ENCODE data around the gene CYP51A1.
"Not testable (repeated sequence)": the region's sequence is repeated elsewhere in the genome, so short reads cannot be mapped to it uniquely, and the experiment has no call there.

Gene CYP51A1

GRCh38 chr7:92134271-92135051, at the start of gene CYP51A1:
TSS of gene CYP51A1 (minus strand) at chr7:92134477. CDS start at chr7:92134364, 113 bp downstream.
- Histone ChIP-seq H4K20me1 (peaks cover 19% of the 10 kb centered on the region; the same call in 1 of the 2 replicates), H3K27me3 (no peaks in the 10 kb centered on the region), H3K27ac (peak within 1 kb of the TSS; percentile 91), H3K4me2 (peak within 1 kb of the TSS; percentile 83), H3K9ac (peak within 1 kb of the TSS; percentile 87), H3K9me3 (no peaks in the 10 kb centered on the region; the same call in 1 of the 2 replicates), H3K36me3 (peaks cover 18% of the 10 kb centered on the region), H3K4me3 (peak within 1 kb of the TSS; percentile 89), H3K4me1 (peaks cover 26% of the 10 kb centered on the region)
- TF ChIP-seq Cebpa-rat (IDR thresholded peaks at IDR 0.05), result no peak

GRCh38 chr7:92178928-92179924, 44.9 kb upstream of the CYP51A1 start, which contains the start of gene LRRD1:
TSS of gene LRRD1 (minus strand) at chr7:92179142. CDS start at chr7:92165202, 13,940 bp downstream.
- no peak for TF ChIP-seq Cebpa-rat (IDR thresholded peaks at IDR 0.05)
- no peaks in the 10 kb centered on the region for H3K4me1 ChIP-seq
- H3K4me2 ChIP-seq, result peak within 1 kb of the TSS; percentile 73
- H3K27ac ChIP-seq, result no peak within 1 kb of the TSS
- no peaks in the 10 kb centered on the region for H3K36me3 ChIP-seq
- H4K20me1 ChIP-seq, result no peaks in the 10 kb centered on the region
- no peaks in the 10 kb centered on the region for H3K9me3 ChIP-seq
- peaks cover 9% of the 10 kb centered on the region; the same call in 1 of the 2 replicates for H3K27me3 ChIP-seq
- no peak within 1 kb of the TSS for H3K9ac ChIP-seq
- H3K4me3 ChIP-seq, result peak within 1 kb of the TSS; percentile 53

- H3K4me2 ChIP-seq, result no peak overlapping the region
- H4K20me1 ChIP-seq, result no peaks in the 10 kb centered on the region
- no peaks in the 10 kb centered on the region for H3K9me3 ChIP-seq
- no peak overlapping the region for H3K4me3 ChIP-seq
- peaks cover 9% of the 10 kb centered on the region; the same call in 1 of the 2 replicates for H3K27me3 ChIP-seq
- H3K36me3 ChIP-seq, result no peaks in the 10 kb centered on the region
- no peak for TF ChIP-seq Cebpa-rat (IDR thresholded peaks at IDR 0.05)
- no peak overlapping the region for H3K27ac ChIP-seq
- no peaks in the 10 kb centered on the region for H3K4me1 ChIP-seq
- no peak overlapping the region for H3K9ac ChIP-seq
Observed at GRCh38 chr7:92177362-92177761, 43.1 kb upstream of the CYP51A1 start.

- H4K20me1 ChIP-seq, H3K36me3 ChIP-seq, H3K4me3 ChIP-seq, H3K4me2 ChIP-seq, H3K27me3 ChIP-seq, H3K4me1 ChIP-seq, H3K27ac ChIP-seq, H3K9ac ChIP-seq: not testable (repeated sequence)
- peaks cover 13% of the 10 kb centered on the region for H3K9me3 ChIP-seq
Observed at GRCh38 chr7:92169529-92169928, 35.3 kb upstream of the CYP51A1 start.

GRCh38 chr7:92161271-92161670, 27.0 kb upstream of the CYP51A1 start:
- TF ChIP-seq Cebpa-rat (IDR thresholded peaks at IDR 0.05), result no peak
- Histone ChIP-seq H3K9ac (no peak overlapping the region), H3K9me3 (no peaks in the 10 kb centered on the region), H3K27ac (no peak overlapping the region), H3K36me3 (no peaks in the 10 kb centered on the region), H3K4me2 (no peak overlapping the region), H3K4me1 (no peaks in the 10 kb centered on the region), H3K27me3 (no peaks in the 10 kb centered on the region), H3K4me3 (no peak overlapping the region), H4K20me1 (no peaks in the 10 kb centered on the region)

GRCh38 chr7:92158660-92159575, 24.6 kb upstream of the CYP51A1 start:
- Histone ChIP-seq H4K20me1 (no peaks in the 10 kb centered on the region), H3K4me2 (no peak overlapping the region), H3K36me3 (no peaks in the 10 kb centered on the region), H3K27me3 (no peaks in the 10 kb centered on the region), H3K4me1 (no peaks in the 10 kb centered on the region), H3K27ac (no peak overlapping the region), H3K9me3 (no peaks in the 10 kb centered on the region), H3K4me3 (no peak overlapping the region), H3K9ac (no peak overlapping the region)
- no peak for TF ChIP-seq Cebpa-rat (IDR thresholded peaks at IDR 0.05)

GRCh38 chr7:92156990-92157389, 22.7 kb upstream of the CYP51A1 start:
- no peak for TF ChIP-seq Cebpa-rat (IDR thresholded peaks at IDR 0.05)
- H3K4me2 ChIP-seq, result no peak overlapping the region
- no peak overlapping the region for H3K27ac ChIP-seq
- H3K4me3 ChIP-seq, result no peak overlapping the region
- no peaks in the 10 kb centered on the region for H3K9me3 ChIP-seq
- H3K9ac ChIP-seq, result no peak overlapping the region
- H3K36me3 ChIP-seq, result no peaks in the 10 kb centered on the region
- H3K27me3 ChIP-seq, result no peaks in the 10 kb centered on the region
- no peaks in the 10 kb centered on the region for H4K20me1 ChIP-seq
- no peaks in the 10 kb centered on the region for H3K4me1 ChIP-seq

- Histone ChIP-seq H3K36me3 (no peaks in the 10 kb centered on the region), H3K27ac (no peak overlapping the region), H3K4me2 (no peak overlapping the region), H3K4me3 (no peak overlapping the region), H4K20me1 (no peaks in the 10 kb centered on the region), H3K9me3 (no peaks in the 10 kb centered on the region), H3K4me1 (no peaks in the 10 kb centered on the region), H3K9ac (no peak overlapping the region), H3K27me3 (no peaks in the 10 kb centered on the region)
- TF ChIP-seq Cebpa-rat (IDR thresholded peaks at IDR 0.05), result no peak
Observed at GRCh38 chr7:92155108-92155739, 20.9 kb upstream of the CYP51A1 start.
